ENCODE results near the gene CAMKK2.
A peak's percentile ranks its signal among the peaks of the same experiment; 100 is the strongest.
"Not testable (repeated sequence)": the region's sequence is repeated elsewhere in the genome, so short reads cannot be mapped to it uniquely, and the experiment has no call there.

The CAMKK2 gene

DNA sequence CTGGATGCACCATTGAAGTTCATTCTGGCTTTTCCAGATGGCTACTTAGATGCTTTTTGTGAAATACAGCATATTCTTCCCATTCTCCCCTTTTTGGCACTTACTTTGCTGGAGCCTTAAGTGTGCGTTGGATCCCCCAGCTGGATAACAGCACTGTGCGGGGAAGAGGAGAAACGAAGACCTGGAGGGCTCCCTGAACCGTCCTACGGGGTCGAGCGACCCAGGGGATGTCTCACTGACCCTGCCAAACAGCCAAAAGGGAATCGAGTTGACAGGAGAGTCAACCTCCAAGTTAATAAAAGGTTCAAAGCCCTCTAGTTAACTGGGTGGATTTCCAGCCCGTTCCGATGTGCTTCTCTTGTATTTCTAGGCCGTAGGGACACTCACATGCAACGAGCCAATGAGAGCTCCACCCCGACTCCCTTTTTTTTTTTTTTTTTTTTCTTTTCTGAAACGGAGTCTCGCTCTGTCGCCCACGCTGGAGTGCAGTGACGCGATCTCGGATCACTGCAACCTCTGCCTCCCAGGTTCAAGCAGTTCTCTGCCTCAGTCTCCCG is 1.0 kb upstream of the CAMKK2 start:
- no peak for DNase-seq

DNA sequence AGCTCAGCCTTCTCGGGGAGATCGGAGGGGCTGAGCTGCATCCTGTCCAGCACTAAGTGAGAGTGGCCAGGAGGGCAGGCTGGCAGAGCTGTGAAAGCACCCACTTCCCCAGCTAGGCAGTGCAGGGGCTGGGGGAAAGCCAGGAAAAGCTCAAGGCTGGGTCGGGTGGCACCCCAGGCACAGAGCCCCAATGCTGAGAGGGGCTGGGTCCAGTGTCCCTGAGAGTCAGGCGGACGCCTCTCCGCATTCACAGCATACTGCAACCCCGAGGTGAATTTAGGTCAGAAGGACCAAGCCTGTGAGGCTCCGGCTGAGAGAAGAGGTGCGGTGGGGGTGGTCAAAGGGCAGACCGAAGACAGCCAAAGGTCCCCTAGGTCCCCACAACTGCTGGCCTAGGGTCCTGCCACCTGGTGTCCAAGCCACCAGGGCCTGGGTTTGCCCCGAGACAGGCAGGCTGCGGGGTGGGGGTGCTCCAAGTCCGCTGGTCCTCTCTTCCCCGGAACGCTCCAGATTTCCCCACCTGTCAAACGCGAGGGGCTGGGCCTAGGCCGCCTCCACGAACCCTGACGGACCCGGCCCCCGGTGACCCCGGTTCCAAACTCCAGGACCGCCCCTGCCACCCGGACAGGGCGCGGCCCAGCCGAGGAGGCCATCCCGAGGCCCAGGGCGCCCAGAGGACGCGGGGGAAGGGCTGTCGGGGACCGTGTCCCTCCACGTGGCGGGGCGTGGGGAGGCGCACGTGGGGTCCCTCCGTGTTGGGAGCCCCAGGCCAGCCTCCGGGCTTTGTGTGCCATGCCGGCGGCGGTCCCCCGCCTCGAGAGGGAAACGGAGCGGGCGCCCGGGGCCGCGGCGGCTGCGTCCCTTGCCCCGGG is 527 bp downstream of the CAMKK2 start:
- DNase-seq, result no peak

DNA sequence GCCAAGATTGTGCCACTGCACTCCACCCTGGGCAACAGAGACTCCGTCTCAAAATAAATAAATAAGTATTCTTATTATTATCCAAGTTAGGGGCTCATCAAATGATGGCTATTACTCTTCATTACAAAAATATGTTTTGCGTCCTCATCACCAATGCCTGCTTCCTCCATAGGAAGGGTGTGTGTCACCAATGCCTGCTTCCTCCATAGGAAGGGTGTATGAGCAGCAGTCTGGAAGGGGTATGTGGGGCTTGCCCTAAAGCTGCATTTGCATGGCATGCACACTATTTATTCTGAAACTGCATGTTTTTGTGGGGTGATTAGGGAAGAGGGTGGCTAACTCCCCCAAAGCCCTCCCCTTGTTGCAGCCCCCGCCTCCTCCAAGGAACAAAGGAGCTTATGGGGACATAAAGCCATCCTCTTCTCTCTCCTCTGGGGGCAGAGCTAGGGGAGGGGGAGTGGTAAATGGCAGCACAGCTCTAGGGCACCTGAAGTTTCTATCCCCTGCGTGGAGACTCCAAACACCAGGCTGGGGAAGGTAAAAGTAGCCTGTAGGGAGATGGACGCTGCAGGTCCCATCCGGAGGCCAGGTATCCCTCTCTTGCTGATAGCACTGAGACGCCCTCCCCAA is 1.3 kb downstream of the CAMKK2 start:
- no peak for DNase-seq

- no peak for DNase-seq
These were observed 2.2 kb downstream of the CAMKK2 start for GRCh38 chr12:121294151-121294889.

DNA sequence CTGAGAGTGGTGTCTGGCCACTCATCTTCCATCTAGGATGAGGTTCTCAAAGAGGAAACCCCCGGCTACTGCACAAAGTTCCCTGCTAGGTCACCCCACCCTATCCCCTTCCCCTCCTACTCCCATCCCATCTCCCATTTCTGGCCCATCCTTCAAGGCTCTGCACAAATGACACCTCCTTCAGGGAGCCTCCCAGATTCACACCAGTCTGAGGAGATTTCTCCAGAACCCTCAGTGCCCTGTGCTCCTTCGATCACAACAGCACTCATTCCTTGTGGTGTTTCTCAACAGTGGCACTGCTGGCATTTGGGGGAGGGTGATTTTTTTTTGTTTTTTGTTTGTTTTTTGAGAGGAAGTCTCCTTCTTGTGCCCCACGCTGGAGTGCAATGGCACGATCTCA is 2.9 kb downstream of the CAMKK2 start:
- DNase-seq, result no peak

GRCh38 chr12:121290410-121290809 is 6.1 kb downstream of the CAMKK2 start:
- DNase-seq, result no peak

GRCh38 chr12:121289962-121290361 is 6.5 kb downstream of the CAMKK2 start:
- no peak for DNase-seq

DNA sequence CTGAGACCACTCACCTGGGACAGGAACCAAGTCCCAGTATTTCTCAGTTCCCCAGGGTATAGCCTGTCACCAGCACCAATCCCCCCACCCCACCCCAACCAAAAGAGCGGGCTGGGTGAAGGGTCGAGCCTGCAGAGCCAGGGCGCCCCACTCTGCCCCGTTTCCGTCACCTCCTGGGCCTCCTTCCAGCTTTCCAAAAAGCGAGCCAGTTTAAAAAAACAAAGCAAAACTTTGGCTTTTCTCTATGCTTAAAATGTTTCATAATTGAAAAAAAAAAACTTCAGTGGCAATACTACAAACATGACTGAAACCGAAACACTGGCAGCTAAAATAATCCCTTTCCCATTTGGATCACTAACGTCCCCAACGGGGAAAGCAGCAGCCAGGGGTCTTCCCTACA is 7.5 kb downstream of the CAMKK2 start:
- no peak for DNase-seq

GRCh38 chr12:121288158-121288845 is 8.2 kb downstream of the CAMKK2 start:
- no peak for DNase-seq

GRCh38 chr12:121287267-121287954 is 9.1 kb downstream of the CAMKK2 start:
- peak; percentile 38 for DNase-seq

GRCh38 chr12:121285856-121286255 is 10.7 kb downstream of the CAMKK2 start:
- DNase-seq, result no peak

DNA sequence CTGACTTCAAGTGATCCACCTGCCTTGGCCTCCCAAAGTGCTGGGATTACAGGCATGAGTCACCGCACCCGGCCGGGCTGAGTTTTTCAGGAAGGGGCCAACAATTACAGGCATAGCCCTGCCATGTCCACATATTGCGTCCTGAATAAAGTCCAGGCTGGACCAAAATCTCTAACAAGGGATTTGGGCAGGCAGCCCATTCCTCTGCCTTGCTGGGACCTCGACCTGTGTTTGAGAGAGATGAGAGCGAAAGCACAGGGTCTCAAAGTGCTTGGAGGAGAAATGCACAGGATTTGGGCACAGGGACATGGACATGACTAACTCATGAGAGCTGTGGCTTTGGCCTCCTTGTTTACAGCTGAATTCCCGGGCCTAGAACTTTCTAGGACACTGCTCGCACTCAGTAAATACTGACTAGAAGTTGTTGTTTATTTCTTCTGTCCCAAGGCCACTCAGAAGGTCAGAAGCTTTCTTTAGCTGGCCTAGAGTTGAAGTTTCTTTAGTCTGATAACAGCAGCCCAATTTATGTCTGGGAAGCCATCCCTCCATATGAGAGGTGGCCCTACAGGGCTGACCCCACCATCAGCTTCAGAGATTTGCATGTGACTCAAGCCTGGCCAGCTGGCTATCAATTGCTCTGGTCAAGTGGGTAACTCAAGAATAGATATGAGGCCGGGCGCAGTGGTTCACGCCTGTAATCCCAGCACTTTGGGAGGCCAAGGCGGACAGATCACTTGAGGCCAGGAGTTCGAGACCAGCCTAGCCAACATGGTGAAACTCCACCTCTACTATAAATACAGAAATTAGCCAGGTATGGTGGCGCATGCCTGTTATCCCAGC is 11.7 kb downstream of the CAMKK2 start:
- no peak for DNase-seq

- DNase-seq, result no peak
These were observed 12.7 kb downstream of the CAMKK2 start for GRCh38 chr12:121283841-121284240.

GRCh38 chr12:121283388-121283787 is 13.1 kb downstream of the CAMKK2 start:
- no peak for DNase-seq

- DNase-seq, result not testable (repeated sequence)
These were observed 13.6 kb downstream of the CAMKK2 start for GRCh38 chr12:121282910-121283309.

- DNase-seq, result no peak
These were observed 14.3 kb downstream of the CAMKK2 start for GRCh38 chr12:121282072-121282742.

GRCh38 chr12:121281116-121281515 is 15.4 kb downstream of the CAMKK2 start:
- not testable (repeated sequence) for DNase-seq

GRCh38 chr12:121280531-121280930 is 16.0 kb downstream of the CAMKK2 start:
- not testable (repeated sequence) for DNase-seq

- no peak for DNase-seq
These were observed 17.0 kb downstream of the CAMKK2 start for GRCh38 chr12:121279507-121279915.

DNA sequence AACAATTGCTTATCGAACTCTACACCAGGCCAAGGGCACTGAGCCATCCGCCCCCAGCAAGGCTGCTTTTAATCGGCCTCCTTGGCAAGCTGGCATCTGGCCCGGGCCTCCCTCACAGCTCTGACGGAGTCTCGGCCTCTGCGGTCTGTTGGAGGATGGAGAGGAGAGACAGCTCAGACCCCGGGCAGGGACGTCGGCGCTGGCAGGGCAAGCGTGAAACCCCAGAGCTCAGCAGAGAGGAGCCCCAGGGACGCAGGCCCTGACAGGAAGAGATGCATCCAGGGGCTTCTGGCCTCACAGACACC is 17.5 kb downstream of the CAMKK2 start:
- DNase-seq, result no peak

Measured in CD4-positive, alpha-beta T cell treated with Interleukin-15 for 1 hour (primary cell).